Neuronal stem cell (in vitro differentiated cells): ENCODE data around the gene CD300LF.

Experiments
- DNase-seq: peaks from one replicate; pipeline ENCODE4 v3.0.0-alpha.2; 2013; ENCODE audit warnings: low spot score
- H2AFZ ChIP-seq: one replicate; pipeline ENCODE4 v1.6.1; 2013; ENCODE audit warnings: mild to moderate bottlenecking, low read length, inconsistent platforms
- H2AK5ac ChIP-seq: 2 replicates; pipeline ENCODE4 v1.6.1; 2013; ENCODE audit warnings: low read depth, mild to moderate bottlenecking, inconsistent platforms, low read length, moderate library complexity, mixed read lengths
- H2BK120ac ChIP-seq: 2 replicates; pipeline ENCODE4 v1.6.1; 2013; ENCODE audit warnings: low read depth, mild to moderate bottlenecking, inconsistent platforms, low read length, moderate library complexity, mixed read lengths
- H2BK12ac ChIP-seq: one replicate; pipeline ENCODE4 v1.6.1; 2013; ENCODE audit warnings: low read length, inconsistent platforms
- H2BK15ac ChIP-seq: 2 replicates; pipeline ENCODE4 v1.6.1; 2013; ENCODE audit warnings: mild to moderate bottlenecking, low read length, inconsistent platforms, mixed read lengths
- H2BK5ac ChIP-seq: one replicate; pipeline ENCODE4 v1.6.1; 2013; ENCODE audit warnings: inconsistent platforms, mild to moderate bottlenecking, low read length, moderate library complexity
- H3K14ac ChIP-seq: one replicate; pipeline ENCODE4 v1.6.1; 2013; ENCODE audit warnings: low read length, inconsistent platforms
- H3K18ac ChIP-seq: 2 replicates; pipeline ENCODE4 v1.6.1; 2013; ENCODE audit warnings: low read length, inconsistent platforms
- H3K23ac ChIP-seq: 2 replicates; pipeline ENCODE4 v1.6.1; 2013; ENCODE audit warnings: low read depth, mild to moderate bottlenecking, mixed read lengths, low read length, inconsistent platforms; ENCODE audit not compliant: poor library complexity
- H3K27ac ChIP-seq: replicated peaks from 3 replicates; pipeline ENCODE4 v1.5.1; 2013; ENCODE audit warnings: low read length, inconsistent platforms
- H3K27me3 ChIP-seq, 3 experiments: 2 replicates each; pipeline ENCODE4 v1.6.1; 2013; ENCODE audit warnings: low read length in 3 of 3, mild to moderate bottlenecking in 2 of 3, inconsistent platforms in 1 of 3, low read depth in 1 of 3, mixed read lengths in 1 of 3, moderate library complexity in 1 of 3; ENCODE audit not compliant: control insufficient read depth in 3 of 3, insufficient read depth in 3 of 3
- H3K36me3 ChIP-seq, 2 donors: replicated peaks in 1 of 2; 2 replicates each; pipeline ENCODE4 v1.6.1; 2013; ENCODE audit warnings: low read length in 2 of 2; ENCODE audit not compliant: control insufficient read depth in 2 of 2, insufficient read depth in 2 of 2
- H3K4ac ChIP-seq: 2 replicates; pipeline ENCODE4 v1.6.1; 2013; ENCODE audit warnings: inconsistent platforms, mild to moderate bottlenecking, low read length, moderate library complexity
- H3K4me1 ChIP-seq, 2 donors: 1 replicate in 1 of 2; 2 replicates in 1 of 2; pipeline ENCODE4 v1.6.1; 2013; ENCODE audit warnings: low read length in 2 of 2, low read depth in 1 of 2; ENCODE audit not compliant: control insufficient read depth in 2 of 2, insufficient read depth in 1 of 2
- H3K4me2 ChIP-seq: one replicate; pipeline ENCODE4 v1.6.1; 2013; ENCODE audit warnings: mild to moderate bottlenecking, low read length, inconsistent platforms; ENCODE audit not compliant: insufficient read depth, poor library complexity, severe bottlenecking
- H3K4me3 ChIP-seq, 2 donors: 2 replicates each; pipeline ENCODE4 v1.5.1; 2013; ENCODE audit warnings: low read length in 2 of 2, mild to moderate bottlenecking in 2 of 2, inconsistent platforms in 1 of 2, moderate library complexity in 1 of 2
- H3K79me1 ChIP-seq: one replicate; pipeline ENCODE4 v1.6.1; 2013; ENCODE audit warnings: low read depth, mild to moderate bottlenecking, inconsistent platforms, low read length, moderate library complexity
- H3K9ac ChIP-seq: one replicate; pipeline ENCODE4 v1.6.1; 2013; ENCODE audit warnings: mild to moderate bottlenecking, low read depth, low read length, inconsistent platforms; ENCODE audit not compliant: poor library complexity
- H3K9me3 ChIP-seq, 2 donors: replicated peaks in 1 of 2; 2 replicates each; pipeline versions ENCODE3 to v1.6.1; 2013; ENCODE audit warnings: low read length in 2 of 2, mild to moderate bottlenecking in 2 of 2, inconsistent platforms in 1 of 2, low read depth in 1 of 2, mixed read lengths in 1 of 2, moderate library complexity in 1 of 2; ENCODE audit not compliant: control insufficient read depth in 2 of 2, insufficient read depth in 1 of 2
- H4K8ac ChIP-seq: one replicate; pipeline ENCODE4 v1.6.1; 2013; ENCODE audit warnings: low read depth, mild to moderate bottlenecking, inconsistent platforms, low read length, moderate library complexity
- H4K91ac ChIP-seq: one replicate; pipeline ENCODE4 v1.6.1; 2013; ENCODE audit warnings: low read length, low read depth, mild to moderate bottlenecking, inconsistent platforms; ENCODE audit not compliant: poor library complexity
- WGBS, 2 donors: extraction: QIAGEN DNeasy Blood & Tissue Kit; methylation state at CpG; one replicate each; pipeline ENCODE4 v1.1.7; 2013; ENCODE audit warnings: missing lambda C conversion rate in 2 of 2, mixed read lengths in 1 of 2; ENCODE audit not compliant: insufficient read length in 2 of 2, insufficient replicate concordance in 1 of 2; ENCODE audit errors: extremely low coverage in 2 of 2; 5-methylcytosine and 5-hydroxymethylcytosine counted together

Gene CD300LF

GRCh38 chr17:74686761-74687160 lies 26.0 kb downstream of the CD300LF start:
- Histone ChIP-seq H3K4me1 (no peaks in the 10 kb centered on the region), H2AFZ (no peak overlapping the region), H3K23ac (no peak overlapping the region), H3K79me1 (no peaks in the 10 kb centered on the region), H4K8ac (no peak overlapping the region), H2BK15ac (no peak overlapping the region), H2AK5ac (no peak overlapping the region), H3K9ac (no peak overlapping the region), H3K18ac (no peak overlapping the region), H3K27me3 (peaks cover 0 to 12% (median 0%) of the 10 kb centered on the region in 3 experiments), H3K14ac (no peak overlapping the region), H3K4me2 (no peak overlapping the region), H2BK12ac (no peak overlapping the region), H3K9me3 (no peaks in the 10 kb centered on the region), H2BK5ac (no peak overlapping the region), H3K36me3 (no peaks in the 10 kb centered on the region), H2BK120ac (no peak overlapping the region), H3K27ac (no peak overlapping the region), H4K91ac (no peak overlapping the region), H3K4ac (no peak overlapping the region), H3K4me3 (no peak overlapping the region)
- WGBS, 2 donors = no CpG with 5 or more reads among the region's 5 CpGs
- no peak for DNase-seq

- Histone ChIP-seq H4K91ac (no peak overlapping the region), H3K9ac (no peak overlapping the region)
Observed at GRCh38 chr17:74682471-74683190, 30.1 kb downstream of the CD300LF start.

GRCh38 chr17:74682028-74682427 lies 30.7 kb downstream of the CD300LF start:
- H2BK12ac ChIP-seq = no peak overlapping the region
- no peak overlapping the region for H2BK5ac ChIP-seq
- no peaks in the 10 kb centered on the region for H3K36me3 ChIP-seq
- no peak overlapping the region for H3K4me3 ChIP-seq
- no peak overlapping the region for H3K18ac ChIP-seq
- no peak overlapping the region for H3K27ac ChIP-seq
- H3K4me2 ChIP-seq = no peak overlapping the region
- no peak overlapping the region for H2AK5ac ChIP-seq
- H3K4me1 ChIP-seq = no peaks in the 10 kb centered on the region
- no peak overlapping the region for H2BK120ac ChIP-seq
- H4K91ac ChIP-seq = no peak overlapping the region
- no peak overlapping the region for H3K23ac ChIP-seq
- no peak overlapping the region for H3K9ac ChIP-seq
- no peak overlapping the region for H3K4ac ChIP-seq
- no peak overlapping the region for H4K8ac ChIP-seq
- no CpG with 5 or more reads among the region's 6 CpGs for WGBS, 2 donors
- H2AFZ ChIP-seq = no peak overlapping the region
- H3K9me3 ChIP-seq = no peaks in the 10 kb centered on the region
- H2BK15ac ChIP-seq = no peak overlapping the region
- H3K14ac ChIP-seq = no peak overlapping the region
- no peak for DNase-seq
- H3K27me3 ChIP-seq = peaks cover 0 to 17% (median 0%) of the 10 kb centered on the region in 3 experiments
- H3K79me1 ChIP-seq = no peaks in the 10 kb centered on the region

More at GRCh38 chr17:74682471-74683190, 30.1 kb downstream of the CD300LF start:
- no peak overlapping the region for H2AK5ac ChIP-seq
- H3K23ac ChIP-seq = no peak overlapping the region
- H2BK12ac ChIP-seq = no peak overlapping the region
- no CpG with 5 or more reads among the region's 15 CpGs for WGBS, 2 donors
- no peaks in the 10 kb centered on the region for H3K4me1 ChIP-seq
- no peaks in the 10 kb centered on the region for H3K9me3 ChIP-seq
- H3K79me1 ChIP-seq = no peaks in the 10 kb centered on the region
- H3K36me3 ChIP-seq = no peaks in the 10 kb centered on the region
- no peak overlapping the region for H3K4ac ChIP-seq
- H3K27ac ChIP-seq = no peak overlapping the region
- H3K14ac ChIP-seq = no peak overlapping the region
- H3K4me3 ChIP-seq = no peak overlapping the region
- peaks cover 0 to 12% (median 0%) of the 10 kb centered on the region in 3 experiments for H3K27me3 ChIP-seq
- H2BK120ac ChIP-seq = no peak overlapping the region
- no peak for DNase-seq
- H2AFZ ChIP-seq = no peak overlapping the region
- no peak overlapping the region for H4K8ac ChIP-seq
- H3K4me2 ChIP-seq = no peak overlapping the region
- H2BK15ac ChIP-seq = no peak overlapping the region
- no peak overlapping the region for H2BK5ac ChIP-seq
- no peak overlapping the region for H3K18ac ChIP-seq

- Histone ChIP-seq H3K36me3 (no peaks in the 10 kb centered on the region), H2BK15ac (no peak overlapping the region), H3K27ac (no peak overlapping the region), H2BK120ac (no peak overlapping the region), H2BK5ac (no peak overlapping the region), H2AFZ (no peak overlapping the region), H3K4me2 (no peak overlapping the region), H3K9ac (peak overlapping the region; percentile 63), H3K9me3 (no peaks in the 10 kb centered on the region), H3K4me1 (no peaks in the 10 kb centered on the region), H4K8ac (no peak overlapping the region), H3K4me3 (no peak overlapping the region), H3K18ac (no peak overlapping the region), H4K91ac (no peak overlapping the region), H2BK12ac (no peak overlapping the region), H2AK5ac (no peak overlapping the region), H3K4ac (no peak overlapping the region), H3K79me1 (no peaks in the 10 kb centered on the region), H3K27me3 (peaks cover 0 to 24% (median 0%) of the 10 kb centered on the region in 3 experiments), H3K14ac (no peak overlapping the region), H3K23ac (no peak overlapping the region)
- no CpG with 5 or more reads among the region's 5 CpGs for WGBS, 2 donors
- DNase-seq = no peak
Observed at GRCh38 chr17:74680941-74681340, 31.8 kb downstream of the CD300LF start.
